ENCODE data around the gene COBL.

COBL gene

DNA sequence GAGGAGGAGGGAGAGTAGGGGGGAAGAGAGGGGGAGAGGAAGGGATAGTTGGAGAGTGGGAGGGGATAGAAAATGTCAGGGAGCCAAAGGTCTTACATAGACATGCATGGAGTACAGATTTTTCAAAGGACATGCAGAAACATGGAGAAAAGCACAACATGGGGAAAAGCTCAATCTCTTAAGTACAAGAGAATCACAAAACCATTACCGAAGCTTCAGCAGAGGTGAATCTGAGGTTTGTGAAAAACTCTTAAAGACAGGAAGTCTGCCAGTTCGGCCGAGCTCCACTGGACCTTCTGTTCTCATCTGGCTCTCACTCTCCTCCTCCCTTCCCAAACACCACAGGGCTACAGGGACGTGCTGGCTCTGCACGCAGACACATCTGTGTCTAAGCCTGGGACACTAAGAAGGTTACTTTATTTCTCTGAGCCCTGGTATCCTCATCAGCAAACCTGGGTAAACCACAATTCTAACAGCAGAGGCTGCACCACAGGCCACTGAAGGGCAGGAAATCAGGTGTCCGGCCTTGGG, 133.9 kb downstream of the COBL start:
- TF ChIP-seq, protein P1, sequence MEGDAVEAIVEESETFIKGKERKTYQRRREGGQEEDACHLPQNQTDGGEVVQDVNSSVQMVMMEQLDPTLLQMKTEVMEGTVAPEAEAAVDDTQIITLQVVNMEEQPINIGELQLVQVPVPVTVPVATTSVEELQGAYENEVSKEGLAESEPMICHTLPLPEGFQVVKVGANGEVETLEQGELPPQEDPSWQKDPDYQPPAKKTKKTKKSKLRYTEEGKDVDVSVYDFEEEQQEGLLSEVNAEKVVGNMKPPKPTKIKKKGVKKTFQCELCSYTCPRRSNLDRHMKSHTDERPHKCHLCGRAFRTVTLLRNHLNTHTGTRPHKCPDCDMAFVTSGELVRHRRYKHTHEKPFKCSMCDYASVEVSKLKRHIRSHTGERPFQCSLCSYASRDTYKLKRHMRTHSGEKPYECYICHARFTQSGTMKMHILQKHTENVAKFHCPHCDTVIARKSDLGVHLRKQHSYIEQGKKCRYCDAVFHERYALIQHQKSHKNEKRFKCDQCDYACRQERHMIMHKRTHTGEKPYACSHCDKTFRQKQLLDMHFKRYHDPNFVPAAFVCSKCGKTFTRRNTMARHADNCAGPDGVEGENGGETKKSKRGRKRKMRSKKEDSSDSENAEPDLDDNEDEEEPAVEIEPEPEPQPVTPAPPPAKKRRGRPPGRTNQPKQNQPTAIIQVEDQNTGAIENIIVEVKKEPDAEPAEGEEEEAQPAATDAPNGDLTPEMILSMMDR (IDR thresholded peaks at IDR 0.05; ENCODE audit: poor library complexity, severe bottlenecking) = no peak
- ATAC-seq (ENCODE audit: low read depth) (no peak), DNase-seq (ENCODE audit: low spot score) (no peak)
- no peaks in the 10 kb centered on the region for H3K4me1 ChIP-seq (ENCODE audit: insufficient read depth, poor library complexity, severe bottlenecking)
- no peaks in the 10 kb centered on the region for H3K9me3 ChIP-seq (ENCODE audit: severe bottlenecking)
- H3K27ac ChIP-seq (ENCODE audit: poor library complexity, severe bottlenecking) = no peak overlapping the region
- no peaks in the 10 kb centered on the region for H3K27me3 ChIP-seq (ENCODE audit: insufficient read depth, poor library complexity, severe bottlenecking)
- no peak overlapping the region for H3K4me3 ChIP-seq (ENCODE audit: severe bottlenecking)
- no peaks in the 10 kb centered on the region for H3K36me3 ChIP-seq (ENCODE audit: low read depth)

- no peaks in the 10 kb centered on the region for H3K36me3 ChIP-seq (ENCODE audit: low read depth)
- no peak overlapping the region for H3K27ac ChIP-seq (ENCODE audit: poor library complexity, severe bottlenecking)
- ATAC-seq (ENCODE audit: low read depth) (no peak), DNase-seq (ENCODE audit: low spot score) (no peak)
- H3K27me3 ChIP-seq (ENCODE audit: insufficient read depth, poor library complexity, severe bottlenecking) = no peaks in the 10 kb centered on the region
- no peak overlapping the region for H3K4me3 ChIP-seq (ENCODE audit: severe bottlenecking)
- TF ChIP-seq, protein P1 (IDR thresholded peaks at IDR 0.05; ENCODE audit: poor library complexity, severe bottlenecking) = no peak
- no peaks in the 10 kb centered on the region for H3K9me3 ChIP-seq (ENCODE audit: severe bottlenecking)
- no peaks in the 10 kb centered on the region for H3K4me1 ChIP-seq (ENCODE audit: insufficient read depth, poor library complexity, severe bottlenecking)
These were observed 136.5 kb downstream of the COBL start for GRCh38 chr7:51180092-51180491.

GRCh38 chr7:51175992-51176388, 140.6 kb downstream of the COBL start:
- H3K27ac ChIP-seq (ENCODE audit: poor library complexity, severe bottlenecking) = no peak overlapping the region
- DNase-seq (ENCODE audit: low spot score) = no peak
- no peaks in the 10 kb centered on the region for H3K36me3 ChIP-seq (ENCODE audit: low read depth)
- H3K4me3 ChIP-seq (ENCODE audit: severe bottlenecking) = no peak overlapping the region
- TF ChIP-seq, protein P1 (IDR thresholded peaks at IDR 0.05; ENCODE audit: poor library complexity, severe bottlenecking) = no peak
- ATAC-seq (ENCODE audit: low read depth) = no peak
- no peaks in the 10 kb centered on the region for H3K9me3 ChIP-seq (ENCODE audit: severe bottlenecking)
- H3K27me3 ChIP-seq (ENCODE audit: insufficient read depth, poor library complexity, severe bottlenecking) = no peaks in the 10 kb centered on the region
- H3K4me1 ChIP-seq (ENCODE audit: insufficient read depth, poor library complexity, severe bottlenecking) = no peaks in the 10 kb centered on the region

GRCh38 chr7:51175316-51175991, 141.2 kb downstream of the COBL start:
- H3K4me3 ChIP-seq (ENCODE audit: severe bottlenecking) = no peak overlapping the region
- H3K27ac ChIP-seq (ENCODE audit: poor library complexity, severe bottlenecking) = no peak overlapping the region
- no peaks in the 10 kb centered on the region for H3K27me3 ChIP-seq (ENCODE audit: insufficient read depth, poor library complexity, severe bottlenecking)
- no peaks in the 10 kb centered on the region for H3K9me3 ChIP-seq (ENCODE audit: severe bottlenecking)
- no peaks in the 10 kb centered on the region for H3K4me1 ChIP-seq (ENCODE audit: insufficient read depth, poor library complexity, severe bottlenecking)
- ATAC-seq (ENCODE audit: low read depth) = no peak
- H3K36me3 ChIP-seq (ENCODE audit: low read depth) = no peaks in the 10 kb centered on the region
- DNase-seq (ENCODE audit: low spot score) = no peak
- TF ChIP-seq, protein P1 (IDR thresholded peaks at IDR 0.05; ENCODE audit: poor library complexity, severe bottlenecking) = no peak

DNA sequence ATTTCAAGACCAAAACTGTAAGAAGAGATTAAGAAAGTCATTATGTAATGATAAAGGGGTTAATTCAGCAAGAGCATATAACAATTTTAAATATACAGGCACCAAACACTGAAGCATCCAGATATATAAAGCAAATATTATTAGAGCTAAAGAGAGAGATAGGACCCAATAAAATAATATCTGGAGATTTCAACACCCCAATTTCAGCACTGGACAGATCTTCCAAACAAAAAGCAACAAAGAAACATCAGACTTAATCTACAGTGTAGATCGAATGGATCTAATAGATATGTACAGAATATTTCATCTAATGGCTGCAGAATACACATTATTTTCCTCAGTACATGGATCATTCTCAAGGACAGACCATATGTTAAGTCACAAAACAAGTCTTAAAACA, 151.3 kb downstream of the COBL start:
- DNase-seq (ENCODE audit: low spot score) = no peak
- no peak overlapping the region for H3K27ac ChIP-seq (ENCODE audit: poor library complexity, severe bottlenecking)
- no peak for ATAC-seq (ENCODE audit: low read depth)
- no peak overlapping the region for H3K4me3 ChIP-seq (ENCODE audit: severe bottlenecking)
- no peaks in the 10 kb centered on the region for H3K4me1 ChIP-seq (ENCODE audit: insufficient read depth, poor library complexity, severe bottlenecking)
- no peaks in the 10 kb centered on the region for H3K36me3 ChIP-seq (ENCODE audit: low read depth)
- TF ChIP-seq, protein P1 (IDR thresholded peaks at IDR 0.05; ENCODE audit: poor library complexity, severe bottlenecking) = no peak
- H3K9me3 ChIP-seq (ENCODE audit: severe bottlenecking) = no peaks in the 10 kb centered on the region
- H3K27me3 ChIP-seq (ENCODE audit: insufficient read depth, poor library complexity, severe bottlenecking) = no peaks in the 10 kb centered on the region
